Esophagus muscularis mucosa (tissue), 4 donors: ENCODE results near the gene ZFPM1. TPM values are rescaled to one million over a fixed set of nuclear protein-coding genes. Genes with fewer than 3 reads are reported as not detected.
"Not testable (repeated sequence)": the region's sequence is repeated elsewhere in the genome, so short reads cannot be mapped to it uniquely, and the experiment has no call there.

ENCODE experiments used
- DNase-seq: peaks from one replicate; pipeline ENCODE4 v3.0.0-alpha.2; 2017; ENCODE audit errors: extremely low spot score
- H3K27ac ChIP-seq, 4 donors: fragments of 200-600 bp; sonication (generic); replicated peaks in 1 of 4; 1 replicate in 3 of 4; 2 replicates in 1 of 4; pipeline ENCODE4 v1.5.1; 2016 to 2019; ENCODE audit warnings: mild to moderate bottlenecking in 1 of 4
- H3K27me3 ChIP-seq, 4 donors: fragments of 200-600 bp; sonication (generic); one replicate each; pipeline versions ENCODE4 v1.5.1 to v1.6.0; 2016 to 2019
- H3K36me3 ChIP-seq, 4 donors: fragments of 200-600 bp; sonication (generic); one replicate each; pipeline ENCODE4 v1.5.1; 2016 to 2019
- H3K4me1 ChIP-seq, 4 donors: fragments of 200-600 bp; sonication (generic); one replicate each; pipeline ENCODE4 v1.5.1; 2016 to 2019
- H3K4me3 ChIP-seq, 4 donors: fragments of 200-600 bp; sonication (generic); 1 replicate in 2 of 4; 2 replicates in 2 of 4; pipeline ENCODE4 v1.5.1; 2016 to 2019; ENCODE audit warnings: mild to moderate bottlenecking in 4 of 4, moderate library complexity in 1 of 4
- H3K9me3 ChIP-seq, 4 donors: fragments of 200-600 bp; sonication (generic); 1 replicate in 3 of 4; 2 replicates in 1 of 4; pipeline ENCODE4 v1.5.1; 2016 to 2019
- CTCF ChIP-seq, 3 experiments: fragments of 200-600 bp in 2 of 3; fragments of 450-650 bp in 1 of 3; sonication (generic) in 2 of 3; IDR thresholded peaks; one replicate each; pipeline ENCODE4 v1.5.1; 2017 to 2019; ENCODE audit warnings: antibody characterized with exemption in 3 of 3, mild to moderate bottlenecking in 2 of 3, moderate library complexity in 1 of 3
- EP300 ChIP-seq: sonication (generic); formaldehyde crosslinking; IDR thresholded peaks from one replicate; pipeline ENCODE4 v1.6.1; 2017; ENCODE audit warnings: antibody characterized with exemption
- POLR2A ChIP-seq: fragments of 450-650 bp; IDR thresholded peaks from one replicate; pipeline ENCODE4 v1.6.1; 2017; ENCODE audit warnings: antibody characterized with exemption, moderate library complexity, mild to moderate bottlenecking, low read depth
- POLR2AphosphoS5 ChIP-seq, 2 donors: sonication (generic); formaldehyde crosslinking; IDR thresholded peaks; one replicate each; pipeline ENCODE4 v1.6.1; 2017; ENCODE audit warnings: antibody characterized with exemption in 2 of 2
- WGBS: methylation state at CpG from one replicate; pipeline ENCODE4 v1.1.5; 2018; 5-methylcytosine and 5-hydroxymethylcytosine counted together
- intact Hi-C: fragments of 100-400 bp; cut with DNase I; formaldehyde crosslinking; loops from one replicate; pipeline ENCODE4 v1.15.1; 2023
- total RNA-seq, 4 donors: library from RNA; depleted of rRNA; stranded (reverse); fragments of >200 nt; gene quantifications; one replicate each; pipeline versions ENCODE4 v1.1.0 to v1.2.1, GENCODE V29; 2016

ZFPM1 gene
- total RNA-seq, 4 donors from 2014 or later: 0.42 to 1.4 (median 1.0) TPM

- intact Hi-C loops: no loop called here
- Histone ChIP-seq H3K27me3 (peaks cover 0 to 41% (median 0%) of the 10 kb centered on the region in 4 donors), H3K9me3 (no peaks in the 10 kb centered on the region), H3K4me3 (no peak overlapping the region), H3K36me3 (no peaks in the 10 kb centered on the region), H3K27ac (no peak overlapping the region), H3K4me1 (peaks cover 0 to 13% (median 8%) of the 10 kb centered on the region in 4 donors)
- DNase-seq: no peak
- 60% methylated on average over 5 of the region's 20 CpGs for WGBS
- TF ChIP-seq POLR2AphosphoS5 (IDR thresholded peaks at IDR 0.05) (no peak), EP300 (no peak), POLR2A (no peak), CTCF (IDR thresholded peaks at IDR 0.05) (no peak)
Measured at GRCh38 chr16:88468275-88469129, 15.4 kb downstream of the ZFPM1 start.

GRCh38 chr16:88469615-88470395, 16.7 kb downstream of the ZFPM1 start:
- no peak for TF ChIP-seq EP300
- TF ChIP-seq POLR2A: no peak
- no peak for TF ChIP-seq POLR2AphosphoS5 (IDR thresholded peaks at IDR 0.05)
- no peak for TF ChIP-seq CTCF (IDR thresholded peaks at IDR 0.05)
- Histone ChIP-seq H3K9me3 (no peaks in the 10 kb centered on the region), H3K27me3 (peaks cover 0 to 42% (median 0%) of the 10 kb centered on the region in 4 donors), H3K36me3 (no peaks in the 10 kb centered on the region), H3K4me1 (peaks cover 0 to 13% (median 8%) of the 10 kb centered on the region in 4 donors), H3K27ac (no peak overlapping the region), H3K4me3 (no peak overlapping the region)
- no peak for DNase-seq
- 82% methylated on average over 17 of the region's 19 CpGs for WGBS
- intact Hi-C loops: no loop called here

- intact Hi-C loops, H3K4me3 ChIP-seq, H3K27ac ChIP-seq, DNase-seq, H3K36me3 ChIP-seq, H3K9me3 ChIP-seq: not testable (repeated sequence)
- peaks cover 0 to 37% (median 0%) of the 10 kb centered on the region in 4 donors for H3K27me3 ChIP-seq
- peaks cover 0 to 13% (median 8%) of the 10 kb centered on the region in 4 donors for H3K4me1 ChIP-seq
- WGBS: 84% methylated on average over 8 of the region's 13 CpGs
Measured at GRCh38 chr16:88470396-88470680, 17.3 kb downstream of the ZFPM1 start.

GRCh38 chr16:88470696-88471095, 17.6 kb downstream of the ZFPM1 start:
- H3K27ac ChIP-seq, H3K36me3 ChIP-seq, H3K9me3 ChIP-seq, DNase-seq, H3K4me3 ChIP-seq, intact Hi-C loops: not testable (repeated sequence)
- Histone ChIP-seq H3K4me1 (peaks cover 0 to 13% (median 8%) of the 10 kb centered on the region in 4 donors), H3K27me3 (peaks cover 0 to 34% (median 0%) of the 10 kb centered on the region in 4 donors)
- WGBS: 90% methylated on average over 16 of the region's 24 CpGs

GRCh38 chr16:88471115-88471514, 18.0 kb downstream of the ZFPM1 start:
- Histone ChIP-seq H3K27me3 (peaks cover 0 to 31% (median 0%) of the 10 kb centered on the region in 4 donors), H3K4me3 (no peak overlapping the region), H3K27ac (no peak overlapping the region), H3K9me3 (no peaks in the 10 kb centered on the region), H3K36me3 (no peaks in the 10 kb centered on the region), H3K4me1 (peaks cover 0 to 11% (median 8%) of the 10 kb centered on the region in 4 donors)
- TF ChIP-seq CTCF (IDR thresholded peaks at IDR 0.05) (no peak), POLR2A (no peak), EP300 (no peak), POLR2AphosphoS5 (IDR thresholded peaks at IDR 0.05) (no peak)
- WGBS: 94% methylated on average over 4 of the region's 17 CpGs
- DNase-seq: no peak
- intact Hi-C loops: no loop called here
